ENCODE results near the gene TEX54.
"Not testable (repeated sequence)": the region's sequence is repeated elsewhere in the genome, so short reads cannot be mapped to it uniquely, and the experiment has no call there.

The TEX54 gene

GRCh38 chr11:62855571-62856332, 23.1 kb upstream of the TEX54 start:
- peak; percentile 98 for DNase-seq (ENCODE audit: low read depth)

- no peak for DNase-seq (ENCODE audit: low read depth)
These were observed 22.4 kb upstream of the TEX54 start for GRCh38 chr11:62854825-62855570.

GRCh38 chr11:62854013-62854824, 21.6 kb upstream of the TEX54 start:
- no peak for DNase-seq (ENCODE audit: low read depth)

- no peak for DNase-seq (ENCODE audit: low read depth)
These were observed 20.8 kb upstream of the TEX54 start for GRCh38 chr11:62853279-62853965.

- no peak for DNase-seq (ENCODE audit: low read depth)
These were observed 20.0 kb upstream of the TEX54 start for GRCh38 chr11:62852523-62853188.

GRCh38 chr11:62851807-62852522, 19.3 kb upstream of the TEX54 start:
- DNase-seq (ENCODE audit: low read depth), result no peak

GRCh38 chr11:62850911-62851806, 18.5 kb upstream of the TEX54 start:
- no peak for DNase-seq (ENCODE audit: low read depth)

GRCh38 chr11:62847767-62848314, 15.2 kb upstream of the TEX54 start:
- no peak for DNase-seq (ENCODE audit: low read depth)

GRCh38 chr11:62846177-62846576, 13.5 kb upstream of the TEX54 start:
- DNase-seq (ENCODE audit: low read depth), result no peak

- no peak for DNase-seq (ENCODE audit: low read depth)
These were observed 11.5 kb upstream of the TEX54 start for GRCh38 chr11:62844154-62844553.

- DNase-seq (ENCODE audit: low read depth), result no peak
These were observed 10.8 kb upstream of the TEX54 start for GRCh38 chr11:62843466-62843865.

- DNase-seq (ENCODE audit: low read depth), result not testable (repeated sequence)
These were observed 10.2 kb upstream of the TEX54 start for GRCh38 chr11:62842891-62843290.

- DNase-seq (ENCODE audit: low read depth), result no peak
These were observed 9.6 kb upstream of the TEX54 start for GRCh38 chr11:62842171-62842741.

GRCh38 chr11:62841361-62842170, 8.9 kb upstream of the TEX54 start:
- DNase-seq (ENCODE audit: low read depth), result peak; percentile 99

GRCh38 chr11:62840721-62841360, 8.2 kb upstream of the TEX54 start:
- not testable (repeated sequence) for DNase-seq (ENCODE audit: low read depth)

GRCh38 chr11:62839050-62839945, 6.7 kb upstream of the TEX54 start, which contains the start of gene WDR74:
Gene WDR74, minus strand, starts transcription at chr11:62839590. Its CDS starts 20 bp downstream, at chr11:62839570.
- peak; percentile 83 for DNase-seq (ENCODE audit: low read depth)
